ENCODE data around the gene HSD11B2. TPM values are rescaled to one million over a fixed set of nuclear protein-coding genes. Genes with fewer than 3 reads are reported as not detected.

HSD11B2 gene
- total RNA-seq, 1 donor from 2014 or later: 2.1 TPM

DNA sequence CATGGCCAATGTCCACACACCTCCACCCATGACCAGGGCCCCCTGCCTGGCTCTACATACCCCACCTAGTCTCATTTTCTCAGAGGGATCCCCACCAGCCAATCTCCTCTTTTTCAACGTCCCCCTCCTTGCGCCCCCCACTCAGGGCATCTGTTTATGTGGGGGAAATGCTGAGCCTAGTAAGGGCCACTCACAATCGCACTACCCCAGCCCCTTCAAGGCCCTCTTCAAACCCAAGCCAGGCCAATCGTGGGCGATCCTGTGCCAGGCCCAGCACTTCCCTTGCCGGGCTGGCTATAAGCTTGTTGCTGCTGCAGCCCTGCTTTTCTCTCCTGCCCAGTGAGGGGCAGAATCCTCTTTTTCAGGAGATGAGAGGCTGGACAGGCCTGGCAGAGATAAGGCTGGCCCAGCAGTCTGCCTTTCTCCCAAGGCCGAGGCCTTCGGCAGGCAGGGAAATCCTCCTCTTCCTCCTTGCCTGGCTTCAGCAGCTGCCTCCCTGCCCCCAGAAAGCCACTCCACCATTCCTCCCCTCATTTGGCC lies 16.1 kb downstream of the HSD11B2 start:
- H3K27me3 ChIP-seq (ENCODE audit: control insufficient read depth, insufficient read depth, low read length): no peaks in the 10 kb centered on the region
- H3K4me3 ChIP-seq (ENCODE audit: low read depth, low read length): no peak overlapping the region
- no peak for FAIRE-seq
- TF ChIP-seq, protein P1, sequence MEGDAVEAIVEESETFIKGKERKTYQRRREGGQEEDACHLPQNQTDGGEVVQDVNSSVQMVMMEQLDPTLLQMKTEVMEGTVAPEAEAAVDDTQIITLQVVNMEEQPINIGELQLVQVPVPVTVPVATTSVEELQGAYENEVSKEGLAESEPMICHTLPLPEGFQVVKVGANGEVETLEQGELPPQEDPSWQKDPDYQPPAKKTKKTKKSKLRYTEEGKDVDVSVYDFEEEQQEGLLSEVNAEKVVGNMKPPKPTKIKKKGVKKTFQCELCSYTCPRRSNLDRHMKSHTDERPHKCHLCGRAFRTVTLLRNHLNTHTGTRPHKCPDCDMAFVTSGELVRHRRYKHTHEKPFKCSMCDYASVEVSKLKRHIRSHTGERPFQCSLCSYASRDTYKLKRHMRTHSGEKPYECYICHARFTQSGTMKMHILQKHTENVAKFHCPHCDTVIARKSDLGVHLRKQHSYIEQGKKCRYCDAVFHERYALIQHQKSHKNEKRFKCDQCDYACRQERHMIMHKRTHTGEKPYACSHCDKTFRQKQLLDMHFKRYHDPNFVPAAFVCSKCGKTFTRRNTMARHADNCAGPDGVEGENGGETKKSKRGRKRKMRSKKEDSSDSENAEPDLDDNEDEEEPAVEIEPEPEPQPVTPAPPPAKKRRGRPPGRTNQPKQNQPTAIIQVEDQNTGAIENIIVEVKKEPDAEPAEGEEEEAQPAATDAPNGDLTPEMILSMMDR (IDR thresholded peaks at IDR 0.05; ENCODE audit: insufficient read depth, low read length, severe bottlenecking): no peak
- no peak for DNase-seq (ENCODE audit: low read depth)
- peaks cover 32% of the 10 kb centered on the region for H3K36me3 ChIP-seq (ENCODE audit: control insufficient read depth, insufficient read depth, low read length)

DNA sequence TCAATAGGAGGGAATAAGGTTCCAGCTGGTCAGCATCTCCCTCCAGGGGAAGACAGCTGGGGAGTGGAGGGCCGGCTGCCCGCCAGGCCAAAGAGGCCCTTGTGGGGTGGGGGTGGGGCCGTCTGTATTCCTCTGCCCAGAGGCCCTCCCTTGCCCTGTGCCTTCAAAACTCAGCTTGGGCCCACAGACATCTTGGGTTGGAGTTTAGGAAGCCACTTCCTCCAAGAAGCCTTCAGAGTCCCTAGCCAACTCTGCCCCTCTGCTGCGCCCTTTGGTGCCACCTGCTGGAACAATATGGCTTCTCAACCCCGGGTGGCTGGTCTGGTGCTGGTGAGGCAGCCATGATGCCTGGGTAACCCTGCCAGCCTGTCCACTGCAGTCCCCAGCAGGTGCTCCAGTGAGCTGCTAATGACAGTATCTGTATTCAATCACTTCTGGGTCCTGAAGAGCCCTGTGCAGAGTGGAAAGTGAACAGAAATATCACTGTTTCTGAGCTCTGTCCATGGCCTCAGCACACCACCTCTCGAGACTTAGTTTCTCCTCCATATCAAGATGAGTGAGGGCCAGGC lies 16.7 kb downstream of the HSD11B2 start:
- FAIRE-seq (no peak), DNase-seq (ENCODE audit: low read depth) (peak; percentile 19)
- Histone ChIP-seq H3K36me3 (ENCODE audit: control insufficient read depth, insufficient read depth, low read length) (peaks cover 35% of the 10 kb centered on the region), H3K27me3 (ENCODE audit: control insufficient read depth, insufficient read depth, low read length) (no peaks in the 10 kb centered on the region), H3K4me3 (ENCODE audit: low read depth, low read length) (no peak overlapping the region)
- TF ChIP-seq, protein P1 (IDR thresholded peaks at IDR 0.05; ENCODE audit: insufficient read depth, low read length, severe bottlenecking): peak; percentile 44

DNA sequence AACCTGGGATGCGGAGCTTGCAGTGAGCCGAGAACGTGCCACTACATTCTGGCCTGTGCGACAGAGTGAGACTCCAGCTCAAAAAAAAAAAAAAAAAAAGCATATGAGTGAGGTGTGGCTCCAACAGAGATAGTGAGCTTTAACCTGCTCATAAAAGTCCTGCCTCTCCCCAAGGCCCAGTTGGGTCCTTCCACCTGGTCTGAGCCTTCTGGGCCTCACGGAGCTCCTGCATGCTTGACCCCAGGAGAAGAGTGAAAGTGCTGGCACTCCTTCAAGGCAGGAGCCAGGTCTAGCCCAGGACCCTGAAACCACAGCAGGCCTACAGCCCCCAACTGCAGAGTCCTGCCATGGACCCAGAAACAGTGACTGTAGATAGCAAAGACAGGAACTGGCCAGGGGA lies 17.7 kb downstream of the HSD11B2 start:
- H3K4me3 ChIP-seq (ENCODE audit: low read depth, low read length): no peak overlapping the region
- H3K36me3 ChIP-seq (ENCODE audit: control insufficient read depth, insufficient read depth, low read length): peaks cover 35% of the 10 kb centered on the region
- H3K27me3 ChIP-seq (ENCODE audit: control insufficient read depth, insufficient read depth, low read length): no peaks in the 10 kb centered on the region
- DNase-seq (ENCODE audit: low read depth) (no peak), FAIRE-seq (no peak)
- TF ChIP-seq, protein P1 (IDR thresholded peaks at IDR 0.05; ENCODE audit: insufficient read depth, low read length, severe bottlenecking): no peak

DNA sequence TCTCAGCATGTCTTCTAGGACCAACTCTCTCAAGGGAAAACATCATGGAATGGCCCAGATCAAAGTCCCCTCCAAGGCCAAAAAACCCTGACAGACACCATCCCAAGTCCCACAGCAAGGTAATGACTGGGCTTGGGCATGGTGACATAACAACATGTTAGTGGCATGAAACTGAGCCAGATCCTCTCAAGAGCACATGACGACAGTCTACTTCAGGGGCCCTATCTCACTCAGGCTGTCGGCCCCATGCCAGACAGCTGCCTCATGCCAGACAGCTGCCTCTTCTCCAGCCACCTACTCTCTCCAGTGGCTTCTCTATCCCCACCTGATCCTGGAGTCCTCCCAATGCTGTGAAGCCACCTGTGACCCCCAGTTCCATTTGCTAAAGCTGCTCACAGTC lies 18.4 kb downstream of the HSD11B2 start:
- DNase-seq (ENCODE audit: low read depth): no peak
- Histone ChIP-seq H3K27me3 (ENCODE audit: control insufficient read depth, insufficient read depth, low read length) (no peaks in the 10 kb centered on the region), H3K36me3 (ENCODE audit: control insufficient read depth, insufficient read depth, low read length) (peaks cover 31% of the 10 kb centered on the region), H3K4me3 (ENCODE audit: low read depth, low read length) (no peak overlapping the region)
- FAIRE-seq: no peak
- TF ChIP-seq, protein P1 (IDR thresholded peaks at IDR 0.05; ENCODE audit: insufficient read depth, low read length, severe bottlenecking): no peak

DNA sequence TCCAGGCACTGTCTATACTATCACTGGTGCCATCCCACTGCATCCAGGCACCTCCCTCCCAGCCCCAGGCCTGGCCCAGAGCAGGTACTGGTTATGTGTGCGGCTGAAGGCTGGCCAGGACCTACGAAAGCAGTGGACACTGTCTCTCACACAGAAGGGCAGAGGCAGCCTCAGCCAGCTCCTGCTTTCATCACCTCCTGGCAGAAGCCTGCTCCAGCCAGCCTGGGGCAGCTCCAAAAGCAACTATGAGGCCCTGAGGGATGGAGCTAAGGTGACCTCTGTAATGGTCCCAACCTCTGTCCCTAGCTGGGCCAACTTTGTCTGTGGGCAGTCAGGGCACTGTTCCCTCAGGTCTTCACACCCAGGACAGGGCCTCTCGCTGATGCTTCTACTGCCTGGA lies 18.8 kb downstream of the HSD11B2 start:
- TF ChIP-seq, protein P1 (IDR thresholded peaks at IDR 0.05; ENCODE audit: insufficient read depth, low read length, severe bottlenecking): no peak
- H3K36me3 ChIP-seq (ENCODE audit: control insufficient read depth, insufficient read depth, low read length): peaks cover 29% of the 10 kb centered on the region
- no peaks in the 10 kb centered on the region for H3K27me3 ChIP-seq (ENCODE audit: control insufficient read depth, insufficient read depth, low read length)
- FAIRE-seq: no peak
- DNase-seq (ENCODE audit: low read depth): no peak
- no peak overlapping the region for H3K4me3 ChIP-seq (ENCODE audit: low read depth, low read length)
